ENCODE results near the gene PGBD5. TPM values are rescaled to one million over a fixed set of nuclear protein-coding genes. Genes with fewer than 3 reads are reported as not detected.

PGBD5 gene
- total and polyA plus RNA-seq, 2 experiments from 2014 or later, result 0.82 to 2.4 TPM

- Histone ChIP-seq H3K4me3 (no peak overlapping the region), H2AFZ (no peak overlapping the region), H3K9me2 (replicated peaks; ENCODE audit: insufficient read depth) (no peaks in the 10 kb centered on the region), H3K4me1 (ENCODE audit: insufficient read depth) (no peaks in the 10 kb centered on the region), H3K79me2 (no peaks in the 10 kb centered on the region), H3K4me2 (no peak overlapping the region), H3K27ac (no peak overlapping the region), H3K9me3 (ENCODE audit: low read depth) (no peaks in the 10 kb centered on the region), H4K20me1 (ENCODE audit: insufficient read depth, poor library complexity, severe bottlenecking) (no peaks in the 10 kb centered on the region), H3K27me3 (no peaks in the 10 kb centered on the region), H3K36me3 (replicated peaks; ENCODE audit: insufficient read depth, low read depth) (no peaks in the 10 kb centered on the region)
- no peak for TF ChIP-seq EZH2phosphoT487 (IDR thresholded peaks at IDR 0.05; ENCODE audit: low read depth, severe bottlenecking, unreplicated experiment)
- TF ChIP-seq CTCF (IDR thresholded peaks at IDR 0.05; ENCODE audit: poor library complexity), result no peak
- no peak for TF ChIP-seq EZH2 (IDR thresholded peaks at IDR 0.05; ENCODE audit: borderline replicate concordance)
- 86% methylated on average over 6 of the region's 6 CpGs for WGBS (ENCODE audit: low lambda C conversion rate, missing lambda C conversion rate)
- DNase-seq (ENCODE audit: low spot score), result no peak
These were observed 69.9 kb downstream of the PGBD5 start for GRCh38 chr1:230356190-230356589.

GRCh38 chr1:230355594-230355993, 70.5 kb downstream of the PGBD5 start:
- 88% methylated on average over 10 of the region's 10 CpGs for WGBS (ENCODE audit: low lambda C conversion rate, missing lambda C conversion rate)
- H4K20me1 ChIP-seq (ENCODE audit: insufficient read depth, poor library complexity, severe bottlenecking), result no peaks in the 10 kb centered on the region
- H3K4me3 ChIP-seq, result no peak overlapping the region
- no peaks in the 10 kb centered on the region for H3K4me1 ChIP-seq (ENCODE audit: insufficient read depth)
- no peak overlapping the region for H2AFZ ChIP-seq
- H3K9me2 ChIP-seq (replicated peaks; ENCODE audit: insufficient read depth), result no peaks in the 10 kb centered on the region
- H3K27me3 ChIP-seq, result no peaks in the 10 kb centered on the region
- H3K36me3 ChIP-seq (replicated peaks; ENCODE audit: insufficient read depth, low read depth), result no peaks in the 10 kb centered on the region
- H3K4me2 ChIP-seq, result no peak overlapping the region
- no peaks in the 10 kb centered on the region for H3K9me3 ChIP-seq (ENCODE audit: low read depth)
- no peak for TF ChIP-seq EZH2 (IDR thresholded peaks at IDR 0.05; ENCODE audit: borderline replicate concordance)
- TF ChIP-seq CTCF (IDR thresholded peaks at IDR 0.05; ENCODE audit: poor library complexity), result no peak
- TF ChIP-seq EZH2phosphoT487 (IDR thresholded peaks at IDR 0.05; ENCODE audit: low read depth, severe bottlenecking, unreplicated experiment), result no peak
- no peaks in the 10 kb centered on the region for H3K79me2 ChIP-seq
- H3K27ac ChIP-seq, result no peak overlapping the region
- DNase-seq (ENCODE audit: low spot score), result no peak

GRCh38 chr1:230355128-230355527, 71.0 kb downstream of the PGBD5 start:
- Histone ChIP-seq H3K4me3 (no peak overlapping the region), H3K79me2 (no peaks in the 10 kb centered on the region), H3K9me2 (replicated peaks; ENCODE audit: insufficient read depth) (no peaks in the 10 kb centered on the region), H3K4me2 (no peak overlapping the region), H3K36me3 (replicated peaks; ENCODE audit: insufficient read depth, low read depth) (no peaks in the 10 kb centered on the region), H3K27me3 (no peaks in the 10 kb centered on the region), H4K20me1 (ENCODE audit: insufficient read depth, poor library complexity, severe bottlenecking) (no peaks in the 10 kb centered on the region), H3K4me1 (ENCODE audit: insufficient read depth) (no peaks in the 10 kb centered on the region), H3K9me3 (ENCODE audit: low read depth) (no peaks in the 10 kb centered on the region), H2AFZ (no peak overlapping the region), H3K27ac (no peak overlapping the region)
- DNase-seq (ENCODE audit: low spot score), result no peak
- TF ChIP-seq CTCF (IDR thresholded peaks at IDR 0.05; ENCODE audit: poor library complexity) (no peak), EZH2phosphoT487 (IDR thresholded peaks at IDR 0.05; ENCODE audit: low read depth, severe bottlenecking, unreplicated experiment) (no peak), EZH2 (IDR thresholded peaks at IDR 0.05; ENCODE audit: borderline replicate concordance) (no peak)
- WGBS (ENCODE audit: low lambda C conversion rate, missing lambda C conversion rate), result 89% methylated on average over 4 of the region's 4 CpGs

GRCh38 chr1:230354005-230354404, 72.1 kb downstream of the PGBD5 start:
- Histone ChIP-seq H4K20me1 (ENCODE audit: insufficient read depth, poor library complexity, severe bottlenecking) (no peaks in the 10 kb centered on the region), H3K79me2 (no peaks in the 10 kb centered on the region), H2AFZ (no peak overlapping the region), H3K27ac (no peak overlapping the region), H3K36me3 (replicated peaks; ENCODE audit: insufficient read depth, low read depth) (no peaks in the 10 kb centered on the region), H3K9me2 (replicated peaks; ENCODE audit: insufficient read depth) (no peaks in the 10 kb centered on the region), H3K4me1 (ENCODE audit: insufficient read depth) (no peaks in the 10 kb centered on the region), H3K9me3 (ENCODE audit: low read depth) (no peaks in the 10 kb centered on the region), H3K4me3 (no peak overlapping the region), H3K27me3 (no peaks in the 10 kb centered on the region), H3K4me2 (no peak overlapping the region)
- 93% methylated on average over 4 of the region's 4 CpGs for WGBS (ENCODE audit: low lambda C conversion rate, missing lambda C conversion rate)
- TF ChIP-seq EZH2 (IDR thresholded peaks at IDR 0.05; ENCODE audit: borderline replicate concordance), result no peak
- no peak for TF ChIP-seq EZH2phosphoT487 (IDR thresholded peaks at IDR 0.05; ENCODE audit: low read depth, severe bottlenecking, unreplicated experiment)
- TF ChIP-seq CTCF (IDR thresholded peaks at IDR 0.05; ENCODE audit: poor library complexity), result no peak
- no peak for DNase-seq (ENCODE audit: low spot score)
